Measurements from ENCODE around the gene LBR.

LBR gene

GRCh38 chr1:225427235-225428067, at the start of gene LBR (continued):
- TF ChIP-seq ZNF433 (tag by site-specific recombination; IDR thresholded peaks at IDR 0.05; ENCODE audit: low read depth), result no peak
- TF ChIP-seq ZNF660 (tag by site-specific recombination; IDR thresholded peaks at IDR 0.05), result peak; percentile 87
- no peak for TF ChIP-seq MYNN (tag by site-specific recombination; IDR thresholded peaks at IDR 0.05; ENCODE audit: borderline replicate concordance)
- no peak for TF ChIP-seq ZNF274 (IDR thresholded peaks at IDR 0.05; ENCODE audit: low read length)
- no peak for TF ChIP-seq ZNF274 (tag by site-specific recombination; IDR thresholded peaks at IDR 0.05; ENCODE audit: borderline replicate concordance)
- TF ChIP-seq ZNF654 (tag by site-specific recombination; IDR thresholded peaks at IDR 0.05; ENCODE audit: low read depth), result no peak
- TF ChIP-seq HOXD13 (CRISPR knock-in tag; IDR thresholded peaks at IDR 0.05; ENCODE audit: borderline replicate concordance), result no peak
- TF ChIP-seq ZNF830 (tag by site-specific recombination; IDR thresholded peaks at IDR 0.05; ENCODE audit: low read depth), result no peak
- TF ChIP-seq ZNF302 (tag by site-specific recombination; IDR thresholded peaks at IDR 0.05; ENCODE audit: low read depth), result no peak
- no peak for TF ChIP-seq ZNF341 (tag by site-specific recombination; IDR thresholded peaks at IDR 0.05; ENCODE audit: low read depth)
- TF ChIP-seq ZNF214 (tag by site-specific recombination; IDR thresholded peaks at IDR 0.05; ENCODE audit: borderline replicate concordance), result no peak
- TF ChIP-seq ELK4 (IDR thresholded peaks at IDR 0.05; ENCODE audit: borderline replicate concordance, low read depth, low read length), result no peak
- no peak for TF ChIP-seq EGR2 (tag by site-specific recombination; IDR thresholded peaks at IDR 0.05; ENCODE audit: low read depth)
- TF ChIP-seq ZSCAN23 (tag by site-specific recombination; IDR thresholded peaks at IDR 0.05), result no peak; the same call in 1 of the 2 replicates
- TF ChIP-seq ZNF19 (tag by site-specific recombination; IDR thresholded peaks at IDR 0.05; ENCODE audit: low read depth), result no peak
- 0 out of 2 replicates have a peak, but pooled peaks have one; percentile 4 for TF ChIP-seq WT1 (tag by site-specific recombination; IDR thresholded peaks at IDR 0.05)
- no peak for TF ChIP-seq KLF16 (tag by site-specific recombination; IDR thresholded peaks at IDR 0.05)
- TF ChIP-seq ZNF112 (tag by site-specific recombination; IDR thresholded peaks at IDR 0.05), result no peak
- TF ChIP-seq BCL11B (tag by site-specific recombination; IDR thresholded peaks at IDR 0.05; ENCODE audit: low read depth), result no peak; the same call in 1 of the 2 replicates
- TF ChIP-seq ZNF629 (tag by site-specific recombination; IDR thresholded peaks at IDR 0.05), result no peak
- no peak for TF ChIP-seq OVOL3 (tag by site-specific recombination; IDR thresholded peaks at IDR 0.05)
- no peak for TF ChIP-seq ZNF639 (tag by site-specific recombination; IDR thresholded peaks at IDR 0.05)
- TF ChIP-seq ZBTB10 (tag by site-specific recombination; IDR thresholded peaks at IDR 0.05), result peak; percentile 52; the same call in 1 of the 2 replicates
- no peak for TF ChIP-seq ZNF560 (tag by site-specific recombination; IDR thresholded peaks at IDR 0.05; ENCODE audit: borderline replicate concordance)
- TF ChIP-seq ZEB2 (tag by site-specific recombination; IDR thresholded peaks at IDR 0.05), result 0 out of 2 replicates have a peak, but pooled peaks have one; percentile 56
- TF ChIP-seq ZNF664 (tag by site-specific recombination; IDR thresholded peaks at IDR 0.05), result no peak
- peak; percentile 73 for TF ChIP-seq ZBTB20 (tag by site-specific recombination; IDR thresholded peaks at IDR 0.05)
- TF ChIP-seq GLIS1 (tag by site-specific recombination; IDR thresholded peaks at IDR 0.05), result no peak
- no peak for TF ChIP-seq ZNF10 (tag by site-specific recombination; IDR thresholded peaks at IDR 0.05)
- TF ChIP-seq GLI4 (tag by site-specific recombination; IDR thresholded peaks at IDR 0.05), result no peak
- no peak; the same call in 1 of the 2 replicates for TF ChIP-seq PRDM6 (tag by site-specific recombination; IDR thresholded peaks at IDR 0.05)
- TF ChIP-seq ZFHX2 (tag by site-specific recombination; conservative IDR thresholded peaks at IDR 0.05), result 0 out of 2 replicates have a peak, but pooled peaks have one; percentile 3
- peak; percentile 49; the same call in 1 of the 2 replicates for TF ChIP-seq ZBTB48 (tag by site-specific recombination; IDR thresholded peaks at IDR 0.05)
- no peak for TF ChIP-seq ZNF311 (tag by site-specific recombination; IDR thresholded peaks at IDR 0.05; ENCODE audit: borderline replicate concordance)
- no peak for TF ChIP-seq ZNF223 (tag by site-specific recombination; IDR thresholded peaks at IDR 0.05)

Measured in HEK293 (cell line).